ENCODE measurements around the gene SPTBN1. TPM values are rescaled to one million over a fixed set of nuclear protein-coding genes. Genes with fewer than 3 reads are reported as not detected.

The SPTBN1 gene
- total and polyA plus RNA-seq, 5 experiments from 2014 or later, result 15.9 to 190 (median 80.4) TPM

DNA sequence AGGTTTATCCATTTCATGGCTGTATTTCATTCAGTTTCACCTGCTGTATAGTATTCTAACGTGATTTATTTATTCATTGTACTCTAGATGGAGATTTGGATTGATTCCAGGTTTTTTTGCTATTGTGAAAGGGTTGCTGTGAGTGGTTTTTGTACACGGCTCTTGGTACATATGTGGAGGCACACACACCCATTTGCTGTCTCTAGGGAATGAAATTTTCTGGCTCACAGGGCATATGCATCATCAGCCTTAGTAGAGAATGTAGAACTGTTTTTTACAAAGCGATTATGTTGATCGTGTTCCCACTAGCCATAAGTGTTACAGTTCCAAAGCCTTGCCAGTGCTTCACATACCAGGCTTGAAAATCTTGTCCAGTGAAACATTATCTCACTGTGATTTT lies 5.1 kb downstream of the SPTBN1 start:
- Mint-ChIP-seq H3K4me1 (peaks cover 6 to 13% (median 10%) of the 10 kb centered on the region in 4 donors), H3K36me3 (no peaks in the 10 kb centered on the region), H3K9me3 (peaks cover 0 to 3% (median 0%) of the 10 kb centered on the region in 9 donors), H3K27me3 (peaks cover 40 to 68% (median 51%) of the 10 kb centered on the region in 5 donors), H3K4me3 (no peak overlapping the region), H3K27ac (no peak overlapping the region)
- no peak for DNase-seq
- POLR2A ChIA-PET, result no interaction called here
- no peak for ATAC-seq

DNA sequence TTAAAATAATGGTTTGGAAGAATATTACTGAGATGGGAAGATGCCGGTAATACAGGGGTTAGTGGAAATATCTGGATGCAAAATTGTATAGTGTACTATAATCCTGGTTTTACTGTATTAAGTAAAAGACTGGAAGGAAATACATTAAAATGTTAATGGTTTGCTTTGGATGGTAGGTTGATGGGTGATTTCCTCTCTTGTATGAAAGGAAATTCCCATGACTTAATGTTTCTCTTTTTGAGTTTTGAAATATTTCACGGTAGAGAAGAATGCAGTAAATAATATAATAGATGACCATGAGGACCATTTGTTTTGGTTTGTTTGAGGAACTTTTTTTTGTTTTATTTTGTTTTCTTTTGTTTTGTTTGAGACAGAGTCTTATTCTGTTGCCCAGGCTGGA lies 8.2 kb downstream of the SPTBN1 start:
- H3K27me3 Mint-ChIP-seq, result peaks cover 28 to 52% (median 30%) of the 10 kb centered on the region in 5 donors

DNA sequence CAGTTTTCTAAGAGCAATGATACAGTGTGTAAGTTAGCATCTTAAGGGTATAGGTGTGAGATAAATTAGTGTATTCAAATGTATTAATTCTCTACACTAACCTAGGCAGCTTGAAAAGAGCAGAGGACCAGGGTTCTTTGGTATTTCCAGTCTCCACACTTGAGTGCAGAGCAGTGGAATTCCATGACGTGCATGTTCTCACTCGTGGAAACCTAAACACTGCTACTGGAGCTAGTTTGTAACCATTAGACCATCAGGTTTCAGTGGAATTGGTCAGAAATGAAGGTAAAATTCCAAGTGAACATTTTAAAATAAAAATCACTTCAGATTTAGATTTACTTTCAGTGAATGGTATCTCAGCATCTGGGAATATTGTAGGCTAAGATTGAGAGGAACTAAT lies 9.0 kb downstream of the SPTBN1 start:
- H3K9me3 Mint-ChIP-seq, result no peaks in the 10 kb centered on the region

More for the DNA sequence above, 8.2 kb downstream of the SPTBN1 start:
- H3K9me3 Mint-ChIP-seq, result no peaks in the 10 kb centered on the region
- H3K27ac Mint-ChIP-seq, result no peak overlapping the region
- H3K36me3 Mint-ChIP-seq, result no peaks in the 10 kb centered on the region
- H3K4me3 Mint-ChIP-seq, result no peak overlapping the region
- POLR2A ChIA-PET, result no interaction called here
- no peak for ATAC-seq
- no peak for DNase-seq
- no peaks in the 10 kb centered on the region for H3K4me1 Mint-ChIP-seq

DNA sequence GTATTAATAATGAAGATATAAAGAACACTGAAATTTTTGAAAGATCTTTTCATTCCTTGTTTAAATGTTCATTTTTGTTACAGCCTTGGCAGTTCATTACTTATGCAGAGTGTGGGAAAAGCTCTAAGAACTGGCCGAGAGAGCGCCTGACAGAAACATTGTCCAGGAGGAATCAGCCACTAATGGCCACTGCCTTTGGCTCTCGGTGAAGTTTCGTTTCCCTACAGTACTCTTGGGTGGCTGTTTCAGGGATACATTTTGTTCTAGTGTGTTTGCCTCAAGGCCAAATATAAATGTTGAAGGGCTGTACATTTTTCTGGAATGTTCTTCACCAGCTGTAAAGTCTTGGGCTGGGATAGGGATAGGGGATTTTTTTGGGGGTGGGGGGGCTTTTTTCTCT lies 10.7 kb downstream of the SPTBN1 start:
- no peaks in the 10 kb centered on the region for H3K36me3 Mint-ChIP-seq
- peaks cover 0 to 5% (median 0%) of the 10 kb centered on the region in 4 donors for H3K4me1 Mint-ChIP-seq
- no peak for ATAC-seq
- H3K27ac Mint-ChIP-seq, result no peak overlapping the region
- no peak for DNase-seq
- H3K4me3 Mint-ChIP-seq, result no peak overlapping the region
- POLR2A ChIA-PET, result no interaction called here
- H3K9me3 Mint-ChIP-seq, result no peaks in the 10 kb centered on the region
- H3K27me3 Mint-ChIP-seq, result peaks cover 9 to 32% (median 17%) of the 10 kb centered on the region in 5 donors

More for the DNA sequence above, 9.0 kb downstream of the SPTBN1 start:
- no peaks in the 10 kb centered on the region for H3K4me1 Mint-ChIP-seq
- no peak overlapping the region for H3K27ac Mint-ChIP-seq
- DNase-seq, result no peak
- no peak for ATAC-seq
- H3K4me3 Mint-ChIP-seq, result no peak overlapping the region
- H3K27me3 Mint-ChIP-seq, result peaks cover 24 to 48% (median 27%) of the 10 kb centered on the region in 5 donors
- H3K36me3 Mint-ChIP-seq, result no peaks in the 10 kb centered on the region
- POLR2A ChIA-PET, result no interaction called here

DNA sequence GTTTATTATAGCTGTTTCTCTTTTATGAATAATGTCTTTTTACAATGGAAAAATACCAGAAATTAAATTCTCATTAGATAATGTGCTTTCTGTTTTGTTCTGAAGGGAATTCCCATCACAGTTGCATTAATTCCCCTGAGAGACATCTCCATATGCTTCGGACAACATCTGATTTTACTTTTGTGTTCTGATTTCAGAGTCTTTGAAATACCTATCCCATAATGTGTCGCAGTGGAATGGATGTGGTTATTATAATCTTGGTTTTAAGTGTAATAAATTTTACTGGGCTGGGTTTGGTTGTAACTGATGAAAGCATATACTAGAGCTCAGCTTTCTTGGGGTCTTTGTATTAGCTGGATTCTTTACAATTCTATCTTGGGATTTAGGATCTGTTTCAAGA lies 12.5 kb downstream of the SPTBN1 start:
- DNase-seq (no peak), ATAC-seq (no peak)
- POLR2A ChIA-PET, result no interaction called here
- H3K27me3 Mint-ChIP-seq, result peaks cover 2 to 18% (median 11%) of the 10 kb centered on the region in 5 donors
- no peaks in the 10 kb centered on the region for H3K36me3 Mint-ChIP-seq
- H3K4me3 Mint-ChIP-seq, result no peak overlapping the region
- H3K9me3 Mint-ChIP-seq, result no peaks in the 10 kb centered on the region
- no peak overlapping the region for H3K27ac Mint-ChIP-seq
- H3K4me1 Mint-ChIP-seq, result peaks cover 0 to 5% (median 0%) of the 10 kb centered on the region in 4 donors

DNA sequence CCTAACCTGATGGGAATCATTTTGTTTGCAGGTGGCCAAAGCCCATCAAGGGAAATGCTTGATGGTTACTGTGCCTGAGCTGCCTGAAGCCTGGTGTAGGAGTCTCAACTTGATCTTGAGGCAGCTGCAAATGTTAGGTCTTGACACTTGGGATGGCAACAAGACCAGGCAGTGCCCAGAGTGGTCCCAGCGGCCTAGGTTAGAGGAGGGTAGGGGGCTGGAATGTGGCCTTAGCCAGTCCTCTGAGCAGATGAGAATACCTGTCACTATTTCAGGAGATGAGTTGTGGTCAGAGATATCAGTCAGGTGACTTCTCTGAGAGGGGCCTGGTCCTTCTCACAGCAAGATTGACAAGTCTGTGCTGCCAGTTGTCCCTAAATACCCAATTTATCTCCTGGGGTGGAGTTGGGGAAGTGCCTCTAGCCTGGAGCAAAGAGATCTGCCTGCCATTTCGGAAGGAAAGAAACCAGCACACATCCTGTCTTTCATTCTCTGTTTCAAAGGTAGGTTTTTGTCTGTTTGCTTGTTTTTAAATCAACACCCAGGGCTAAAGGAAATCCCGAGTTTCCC lies 13.4 kb downstream of the SPTBN1 start:
- POLR2A ChIA-PET, result no interaction called here
- H3K27ac Mint-ChIP-seq, result peak overlapping the region in 1 of 10 donors; percentile 60
- ATAC-seq, result no peak

DNA sequence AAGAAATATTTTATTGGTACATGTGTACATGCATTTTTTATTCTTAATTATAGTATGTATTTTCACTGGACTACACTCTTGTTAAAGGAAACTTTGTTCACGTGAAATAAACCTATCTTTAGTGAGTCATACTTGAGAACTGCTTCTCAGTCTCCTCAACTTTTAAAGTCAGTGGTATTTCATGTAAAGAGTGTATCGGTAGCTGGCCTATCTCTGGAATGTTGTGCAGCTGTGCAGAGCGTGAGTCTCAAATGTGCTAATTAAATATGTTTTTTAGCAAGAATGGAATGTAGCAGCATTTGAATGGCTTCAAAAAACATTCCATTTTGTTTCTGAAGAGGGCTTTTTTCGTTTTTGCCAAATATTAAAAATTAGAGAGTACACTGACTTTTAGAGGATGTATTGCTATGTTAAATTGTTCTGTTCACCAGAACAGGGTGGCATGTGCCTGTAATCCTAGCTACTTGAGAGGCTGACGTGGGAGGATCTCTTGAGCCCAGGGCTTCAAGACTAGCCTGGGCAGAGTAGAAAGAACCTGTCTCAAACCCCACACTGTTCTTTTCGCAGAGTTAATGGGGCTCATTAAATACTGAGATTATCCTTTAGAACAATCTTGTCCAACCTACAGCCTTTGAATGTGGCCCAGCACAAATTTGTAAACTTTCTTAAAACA lies 14.3 kb downstream of the SPTBN1 start:
- H3K9me3 Mint-ChIP-seq, result no peaks in the 10 kb centered on the region
- peak overlapping the region in 1 of 10 donors; percentile 2 for H3K27ac Mint-ChIP-seq

More for the DNA sequence above, 13.4 kb downstream of the SPTBN1 start:
- H3K4me3 Mint-ChIP-seq, result no peak overlapping the region
- H3K36me3 Mint-ChIP-seq, result no peaks in the 10 kb centered on the region
- peaks cover 0 to 5% (median 0%) of the 10 kb centered on the region in 4 donors for H3K4me1 Mint-ChIP-seq
- DNase-seq, result no peak
- H3K9me3 Mint-ChIP-seq, result no peaks in the 10 kb centered on the region
- H3K27me3 Mint-ChIP-seq, result peaks cover 0 to 10% (median 9%) of the 10 kb centered on the region in 5 donors

DNA sequence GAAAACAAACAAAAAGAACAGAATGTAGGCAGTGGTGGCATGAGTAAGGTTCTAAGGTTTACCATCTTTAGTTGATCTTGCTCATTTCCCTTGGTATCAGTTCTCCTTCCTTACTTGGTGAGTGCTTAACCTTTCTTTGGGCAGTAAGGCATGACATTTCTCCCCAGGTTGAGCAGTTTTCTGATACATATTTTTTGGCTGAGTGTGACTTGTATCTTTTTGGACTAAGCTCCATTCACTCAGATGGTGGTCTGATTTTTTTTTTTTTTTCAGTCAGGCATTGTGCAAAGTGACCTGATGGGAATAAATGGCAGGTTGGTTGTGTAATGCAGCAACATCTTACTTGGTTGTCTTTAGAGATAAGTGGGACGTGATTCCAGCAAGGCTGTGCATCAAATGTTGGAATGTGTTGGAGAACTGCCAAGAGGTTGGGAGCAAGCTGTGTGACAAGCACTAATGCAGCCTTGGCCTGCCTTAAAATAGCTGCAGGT lies 15.1 kb downstream of the SPTBN1 start:
- no peak for DNase-seq
- POLR2A ChIA-PET, result no interaction called here
- Mint-ChIP-seq H3K36me3 (no peaks in the 10 kb centered on the region), H3K4me3 (no peak overlapping the region), H3K9me3 (no peaks in the 10 kb centered on the region), H3K27me3 (peaks cover 0 to 9% (median 4%) of the 10 kb centered on the region in 5 donors), H3K4me1 (peaks cover 0 to 5% (median 0%) of the 10 kb centered on the region in 4 donors), H3K27ac (no peak overlapping the region)
- ATAC-seq, result no peak

More for the DNA sequence above, 14.3 kb downstream of the SPTBN1 start:
- H3K27me3 Mint-ChIP-seq, result peaks cover 0 to 9% (median 8%) of the 10 kb centered on the region in 5 donors
- no peaks in the 10 kb centered on the region for H3K36me3 Mint-ChIP-seq
- ATAC-seq (no peak), DNase-seq (no peak)
- POLR2A ChIA-PET, result no interaction called here
- H3K4me3 Mint-ChIP-seq, result no peak overlapping the region
- H3K4me1 Mint-ChIP-seq, result peaks cover 0 to 5% (median 0%) of the 10 kb centered on the region in 4 donors

DNA sequence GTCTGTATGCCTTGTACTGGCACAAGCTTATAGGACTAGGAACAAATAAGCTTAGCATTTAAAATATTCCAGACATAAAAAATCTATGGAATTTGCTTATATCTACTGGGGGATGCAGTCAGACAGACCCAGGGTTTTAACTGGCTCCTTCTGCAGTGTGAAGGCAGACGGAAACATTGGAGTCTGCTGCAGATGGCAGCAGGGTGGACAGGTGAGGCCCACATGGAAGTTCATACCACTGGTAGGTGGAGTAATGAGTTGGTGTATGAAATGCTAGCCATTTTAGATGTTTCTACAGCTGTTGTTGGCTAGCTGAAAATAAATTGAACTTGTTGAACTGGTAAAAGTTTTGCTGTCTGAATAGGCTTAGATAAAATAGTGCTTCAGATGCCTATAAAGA lies 17.7 kb downstream of the SPTBN1 start:
- POLR2A ChIA-PET, result no interaction called here
- DNase-seq (no peak), ATAC-seq (no peak)
- Mint-ChIP-seq H3K27ac (no peak overlapping the region), H3K9me3 (no peaks in the 10 kb centered on the region), H3K27me3 (peaks cover 0 to 1% (median 0%) of the 10 kb centered on the region in 5 donors), H3K36me3 (no peaks in the 10 kb centered on the region), H3K4me3 (no peak overlapping the region), H3K4me1 (peaks cover 0 to 5% (median 0%) of the 10 kb centered on the region in 4 donors)

DNA sequence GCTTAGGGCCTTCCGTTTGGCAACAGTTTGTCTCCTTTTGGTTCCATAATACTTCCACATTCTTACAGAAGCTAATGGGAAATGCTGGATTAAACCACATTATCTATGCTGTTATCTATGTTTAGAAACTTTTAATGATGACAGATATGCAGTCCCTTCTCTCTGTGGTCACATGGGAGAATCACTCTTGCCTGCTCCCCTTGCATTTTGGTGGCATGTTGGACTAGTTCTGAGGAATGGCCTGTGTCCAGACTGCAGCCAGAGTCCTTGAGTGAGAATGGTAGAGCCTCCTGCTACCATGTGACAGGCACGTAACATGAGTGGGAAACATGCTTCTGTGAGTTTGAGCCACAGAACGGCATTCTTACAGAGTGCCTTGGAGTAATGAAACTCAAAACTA lies 19.2 kb downstream of the SPTBN1 start:
- no peak for DNase-seq
- Mint-ChIP-seq H3K27ac (no peak overlapping the region), H3K27me3 (peaks cover 0 to 1% (median 0%) of the 10 kb centered on the region in 5 donors), H3K9me3 (peaks cover 0 to 3% (median 0%) of the 10 kb centered on the region in 9 donors), H3K36me3 (peaks cover 0 to 2% (median 0%) of the 10 kb centered on the region in 3 donors), H3K4me1 (peaks cover 0 to 5% (median 0%) of the 10 kb centered on the region in 4 donors), H3K4me3 (no peak overlapping the region)
- ATAC-seq, result no peak
- POLR2A ChIA-PET, result no interaction called here

DNA sequence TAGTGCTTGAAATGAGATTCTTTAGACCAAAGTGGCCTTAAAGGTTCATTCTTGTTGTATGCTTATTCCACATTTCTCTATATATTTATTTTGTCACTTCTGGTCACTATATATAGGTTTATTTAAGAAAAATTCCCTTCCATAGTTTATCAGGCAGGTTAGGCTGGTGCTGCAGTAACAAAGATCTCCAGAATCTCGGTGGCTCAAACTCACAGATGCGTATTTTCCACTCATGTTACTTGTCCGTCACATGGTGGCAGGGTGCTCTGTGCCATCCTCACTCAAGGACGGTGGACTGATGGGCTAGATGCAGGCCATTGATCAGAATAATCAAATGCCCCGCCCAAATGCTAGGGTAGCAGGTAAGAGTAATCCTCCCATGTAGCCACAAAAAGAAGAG lies 19.8 kb downstream of the SPTBN1 start:
- H3K4me3 Mint-ChIP-seq, result no peak overlapping the region

DNA sequence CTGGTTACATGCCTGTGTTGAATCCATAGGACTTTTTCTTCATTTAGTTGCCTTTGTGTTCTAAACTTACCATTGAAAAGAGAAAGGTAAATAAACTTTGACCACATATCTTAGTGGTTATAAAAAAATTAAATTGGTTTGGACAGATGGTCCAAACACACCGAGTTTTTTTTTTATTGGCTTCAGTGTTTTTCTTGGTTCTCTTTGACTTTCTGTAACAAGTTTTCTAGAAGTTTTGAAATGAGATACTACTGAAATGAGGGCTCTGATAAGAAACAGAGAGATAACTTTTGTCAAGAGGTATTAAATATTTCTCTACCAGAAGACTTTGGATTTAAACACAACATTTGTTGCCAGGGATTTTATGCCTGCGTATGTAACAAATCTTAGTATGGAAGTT lies 20.7 kb downstream of the SPTBN1 start:
- Mint-ChIP-seq H3K4me3 (no peak overlapping the region), H3K27me3 (peaks cover 0 to 5% (median 0%) of the 10 kb centered on the region in 5 donors), H3K4me1 (peaks cover 0 to 1% (median 0%) of the 10 kb centered on the region in 4 donors), H3K27ac (no peak overlapping the region), H3K9me3 (peaks cover 0 to 3% (median 0%) of the 10 kb centered on the region in 9 donors), H3K36me3 (peaks cover 0 to 2% (median 0%) of the 10 kb centered on the region in 3 donors)
- ATAC-seq (no peak), DNase-seq (no peak)
- POLR2A ChIA-PET, result no interaction called here

More for the DNA sequence above, 19.8 kb downstream of the SPTBN1 start:
- peaks cover 0 to 1% (median 0%) of the 10 kb centered on the region in 5 donors for H3K27me3 Mint-ChIP-seq
- peaks cover 0 to 3% (median 0%) of the 10 kb centered on the region in 4 donors for H3K4me1 Mint-ChIP-seq
- DNase-seq (no peak), ATAC-seq (no peak)
- peaks cover 0 to 3% (median 0%) of the 10 kb centered on the region in 9 donors for H3K9me3 Mint-ChIP-seq
- POLR2A ChIA-PET, result no interaction called here
- peaks cover 0 to 2% (median 0%) of the 10 kb centered on the region in 3 donors for H3K36me3 Mint-ChIP-seq
- no peak overlapping the region for H3K27ac Mint-ChIP-seq

DNA sequence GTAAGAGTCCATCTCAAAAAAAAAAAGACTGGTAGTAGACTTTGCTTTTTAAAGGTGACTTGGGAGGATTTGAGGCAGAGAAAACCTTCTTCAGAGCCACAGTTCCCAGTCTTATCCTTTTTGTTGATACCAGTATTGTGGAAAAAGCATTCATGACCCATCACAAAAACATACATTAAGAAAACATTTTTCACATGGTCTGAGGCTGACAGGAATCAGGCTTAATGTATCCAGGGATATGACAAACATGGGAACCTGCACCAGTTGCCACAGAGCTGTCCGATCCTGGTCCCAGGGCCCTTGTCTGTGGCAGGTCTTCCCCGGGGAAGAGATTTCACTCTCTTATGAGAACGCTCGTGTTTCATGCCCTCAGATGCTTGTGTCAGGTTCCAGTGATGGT lies 21.8 kb downstream of the SPTBN1 start:
- ATAC-seq (no peak), DNase-seq (no peak)
- H3K27ac Mint-ChIP-seq, result peak overlapping the region in 1 of 10 donors; percentile 4
- peaks cover 0 to 1% (median 0%) of the 10 kb centered on the region in 4 donors for H3K4me1 Mint-ChIP-seq
- peaks cover 0 to 6% (median 1%) of the 10 kb centered on the region in 5 donors for H3K27me3 Mint-ChIP-seq
- peaks cover 0 to 2% (median 0%) of the 10 kb centered on the region in 3 donors for H3K36me3 Mint-ChIP-seq
- POLR2A ChIA-PET, result no interaction called here
- H3K9me3 Mint-ChIP-seq, result peaks cover 0 to 3% (median 0%) of the 10 kb centered on the region in 9 donors
- no peak overlapping the region for H3K4me3 Mint-ChIP-seq
